Measurements from ENCODE around the gene FGF7.

GRCh38 chr15:49412797-49413196 is 10.2 kb upstream of the FGF7 start:
- no peak for TF ChIP-seq CTCF (conservative IDR thresholded peaks at IDR 0.05 in 1 of 2, IDR thresholded peaks at IDR 0.05 in 1 of 2; ENCODE audit: low read depth in 1 of 2, low read length in 2 of 2)
- no peak for TF ChIP-seq EZH2 (IDR thresholded peaks at IDR 0.05; ENCODE audit: low read length, missing control alignments)

Measured in fibroblast of lung (primary cell).